ENCODE data around the gene ACSM4.

- TF ChIP-seq CTCF (IDR thresholded peaks at IDR 0.05) (no peak), POLR2A (IDR thresholded peaks at IDR 0.05) (no peak)
Observed at GRCh38 chr12:7322599-7322998, 18.7 kb downstream of the ACSM4 start.

Measured in body of pancreas (tissue), 4 donors.